Measurements from ENCODE around the gene TMEM35B.
"Not testable (repeated sequence)": the region's sequence is repeated elsewhere in the genome, so short reads cannot be mapped to it uniquely, and the experiment has no call there.

Gene TMEM35B

DNA sequence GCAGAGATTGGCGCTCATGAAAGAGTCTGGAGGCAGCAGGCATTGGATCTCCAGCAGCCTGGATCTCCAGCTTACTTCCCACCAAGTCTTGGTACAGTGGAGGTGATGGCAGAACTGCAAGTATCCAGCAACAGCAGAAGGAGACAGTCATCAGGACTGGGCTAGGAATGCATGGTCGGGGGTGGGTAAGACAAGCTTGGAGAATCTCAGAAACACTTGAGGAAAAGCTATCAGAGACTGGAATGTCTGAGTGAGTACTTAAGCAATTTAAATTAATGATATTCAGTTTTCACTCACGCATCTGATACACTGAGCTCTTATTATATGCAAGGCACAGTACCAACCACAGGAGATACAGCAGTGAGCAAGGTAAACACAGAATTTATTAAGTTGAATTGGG, 9.8 kb downstream of the TMEM35B start:
- DNase-seq = no peak

DNA sequence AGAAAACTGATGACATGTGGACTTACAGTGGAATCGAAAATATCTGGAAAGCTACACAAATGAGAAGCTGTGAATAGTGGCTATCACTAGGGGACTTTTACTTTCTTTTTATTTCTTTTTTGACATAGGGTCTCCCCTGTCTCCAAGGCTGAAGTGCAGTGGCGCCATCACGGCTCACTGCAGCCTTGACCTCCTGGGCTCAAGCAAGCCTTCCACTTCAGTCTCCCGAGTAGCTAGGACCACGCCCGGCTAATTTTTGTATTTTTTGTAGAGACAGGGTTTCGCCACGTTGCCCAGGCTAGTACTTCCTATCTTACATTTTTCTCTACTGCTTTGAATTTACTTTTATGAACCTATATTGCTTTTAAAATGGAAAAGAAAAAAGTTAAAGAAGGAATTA, 10.5 kb downstream of the TMEM35B start:
- DNase-seq = no peak

DNA sequence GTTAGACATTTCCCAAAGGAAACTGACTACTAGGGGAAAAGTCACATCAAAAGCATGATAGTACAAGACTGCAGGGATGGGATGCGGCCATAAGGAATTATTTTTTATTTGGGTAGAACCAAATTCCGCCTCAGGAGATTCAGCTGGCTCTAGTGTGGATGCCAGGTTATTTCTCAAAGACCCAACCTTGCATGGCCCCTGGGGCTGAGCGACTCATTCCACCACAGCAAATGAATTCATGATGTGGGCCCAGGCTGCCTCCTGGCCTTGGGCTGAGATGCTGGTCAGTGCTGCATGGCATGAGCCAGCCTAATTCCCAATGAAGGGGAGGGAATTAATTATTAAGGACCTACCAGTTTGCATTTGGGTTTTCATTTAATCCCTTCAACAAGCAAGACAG, 11.8 kb downstream of the TMEM35B start:
- DNase-seq = no peak

DNA sequence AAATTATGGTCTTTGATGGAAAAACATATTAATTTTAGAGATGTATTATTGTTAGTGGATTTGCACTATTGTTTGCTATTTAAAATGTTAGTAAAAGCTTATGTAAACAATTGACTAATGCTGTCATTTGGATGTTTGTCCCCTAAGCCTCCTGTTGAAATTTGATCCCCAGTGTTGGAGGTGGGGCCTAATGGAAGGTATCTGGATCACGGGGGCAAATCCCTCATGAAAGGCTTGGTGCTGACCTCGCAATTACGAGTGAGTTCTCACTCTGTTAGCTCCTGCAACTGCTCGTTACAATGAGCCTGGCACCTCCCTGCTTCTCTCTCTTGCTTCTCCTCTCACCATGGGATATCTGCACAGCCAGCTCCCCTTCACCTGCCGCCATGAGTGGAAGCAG, 14.3 kb downstream of the TMEM35B start:
- DNase-seq = no peak

DNA sequence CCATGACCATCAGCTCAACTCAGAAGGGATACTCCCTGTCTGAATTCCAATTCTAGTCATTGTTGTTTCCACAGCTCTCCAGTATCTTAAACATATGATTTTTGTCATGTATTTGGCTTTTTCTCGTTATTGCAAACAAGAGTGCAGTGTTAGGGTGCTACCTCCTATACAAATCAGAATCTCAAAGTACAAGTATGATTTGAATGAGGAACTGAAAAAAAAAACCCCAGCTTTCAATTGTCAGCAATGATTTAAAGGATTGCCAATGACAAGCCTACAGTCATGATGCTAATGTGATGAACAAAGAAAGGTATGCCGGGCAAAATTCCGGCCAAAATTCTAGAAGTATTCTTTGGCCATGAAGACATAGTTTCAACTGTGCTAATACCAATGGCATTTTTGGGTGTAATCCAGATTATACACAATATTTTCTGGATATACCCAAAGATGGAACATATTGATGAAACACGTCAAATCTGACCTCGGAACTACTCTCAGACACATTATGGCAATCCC, 14.9 kb downstream of the TMEM35B start:
- DNase-seq = no peak

DNA sequence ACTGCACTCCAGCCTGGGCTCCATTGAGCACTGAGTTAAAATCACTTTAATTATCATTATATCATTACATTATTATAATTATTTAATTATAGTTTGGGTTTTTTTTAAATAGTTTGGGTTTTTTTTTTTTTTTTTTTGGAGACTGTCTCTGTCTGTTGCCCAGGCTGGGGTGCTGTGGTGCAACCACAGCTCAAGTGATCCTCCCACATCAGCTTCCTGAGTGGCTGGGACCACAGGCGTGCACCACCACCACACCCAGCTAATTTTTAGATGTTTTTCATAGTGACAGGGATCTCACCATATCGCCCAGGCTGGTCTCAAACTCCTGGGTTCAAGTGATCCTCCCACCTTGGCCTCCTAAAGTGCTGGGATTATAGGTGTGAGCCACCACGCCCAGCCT, 16.9 kb downstream of the TMEM35B start:
- not testable (repeated sequence) for DNase-seq

DNA sequence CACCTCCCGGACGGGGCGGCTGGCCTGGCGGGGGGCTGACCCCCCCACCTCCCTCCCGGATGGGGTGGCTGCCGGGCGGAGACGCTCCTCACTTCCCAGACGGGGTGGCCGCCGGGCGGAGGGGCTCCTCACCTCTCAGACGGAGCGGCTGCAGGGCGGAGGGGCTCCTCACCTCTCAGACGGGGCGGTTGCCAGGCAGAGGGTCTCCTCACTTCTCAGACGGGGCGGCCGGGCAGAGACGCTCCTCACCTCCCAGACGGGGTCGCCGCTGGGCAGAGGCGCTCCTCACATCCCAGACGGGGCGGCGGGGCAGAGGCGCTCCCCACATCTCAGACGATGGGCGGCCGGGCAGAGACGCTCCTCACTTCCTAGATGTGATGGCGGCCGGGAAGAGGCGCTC, 17.5 kb downstream of the TMEM35B start:
- DNase-seq = not testable (repeated sequence)

DNA sequence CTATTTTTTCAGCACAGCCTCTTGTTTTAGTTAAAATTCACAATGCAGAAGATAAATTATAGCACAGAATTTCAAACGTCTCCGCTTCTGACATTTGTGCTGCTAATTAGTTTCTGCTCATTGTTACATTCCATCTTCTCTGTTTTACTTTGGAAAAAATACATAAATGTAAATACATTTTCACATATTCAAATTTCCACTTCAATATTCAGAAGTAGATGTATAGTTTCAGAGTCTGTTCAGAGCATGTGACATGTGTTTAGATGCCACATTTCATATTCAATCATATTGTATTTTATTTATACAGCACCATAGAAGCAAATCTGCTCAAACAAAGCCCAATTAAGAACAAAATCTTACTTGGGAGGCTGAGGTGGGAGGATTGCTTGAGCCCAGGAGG, 19.6 kb downstream of the TMEM35B start:
- no peak for DNase-seq

DNA sequence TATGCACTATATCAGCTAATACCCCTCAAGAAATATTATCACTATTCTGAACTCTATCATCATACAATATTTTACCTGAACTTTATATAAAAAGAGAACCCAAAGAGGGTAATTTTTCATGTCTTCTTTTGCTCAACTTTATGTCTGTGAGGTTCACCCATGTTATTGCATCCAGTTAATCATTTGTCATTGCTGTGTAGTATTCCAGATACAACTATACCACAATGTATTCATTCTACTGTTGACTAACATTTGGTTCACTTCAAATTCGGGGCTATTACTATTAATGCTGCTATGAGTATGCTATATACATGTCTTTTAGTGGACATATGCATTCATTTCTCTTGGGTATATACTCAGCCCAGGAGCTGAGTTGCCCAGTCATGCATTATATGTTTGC, 34.7 kb downstream of the TMEM35B start:
- DNase-seq = no peak

DNA sequence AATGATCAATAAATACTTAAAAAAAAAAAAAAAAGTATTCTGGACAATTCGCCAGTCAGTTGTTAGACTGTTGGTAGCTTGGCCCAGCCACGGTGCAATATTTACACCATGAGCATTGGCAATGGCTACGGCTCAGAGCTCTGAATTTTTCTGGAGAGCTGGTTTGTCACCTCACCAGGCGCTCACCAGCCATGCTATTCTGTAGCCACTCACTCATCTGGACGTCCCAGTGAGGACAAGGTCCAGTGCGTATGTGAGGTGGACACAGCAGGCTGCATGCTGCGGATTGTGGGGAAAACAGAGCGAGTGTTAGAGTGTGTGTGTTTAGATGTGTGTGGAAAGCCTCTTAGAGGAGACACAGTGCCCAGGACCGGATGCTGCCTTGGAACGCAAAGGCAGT, 36.4 kb downstream of the TMEM35B start:
- not testable (repeated sequence) for DNase-seq

DNA sequence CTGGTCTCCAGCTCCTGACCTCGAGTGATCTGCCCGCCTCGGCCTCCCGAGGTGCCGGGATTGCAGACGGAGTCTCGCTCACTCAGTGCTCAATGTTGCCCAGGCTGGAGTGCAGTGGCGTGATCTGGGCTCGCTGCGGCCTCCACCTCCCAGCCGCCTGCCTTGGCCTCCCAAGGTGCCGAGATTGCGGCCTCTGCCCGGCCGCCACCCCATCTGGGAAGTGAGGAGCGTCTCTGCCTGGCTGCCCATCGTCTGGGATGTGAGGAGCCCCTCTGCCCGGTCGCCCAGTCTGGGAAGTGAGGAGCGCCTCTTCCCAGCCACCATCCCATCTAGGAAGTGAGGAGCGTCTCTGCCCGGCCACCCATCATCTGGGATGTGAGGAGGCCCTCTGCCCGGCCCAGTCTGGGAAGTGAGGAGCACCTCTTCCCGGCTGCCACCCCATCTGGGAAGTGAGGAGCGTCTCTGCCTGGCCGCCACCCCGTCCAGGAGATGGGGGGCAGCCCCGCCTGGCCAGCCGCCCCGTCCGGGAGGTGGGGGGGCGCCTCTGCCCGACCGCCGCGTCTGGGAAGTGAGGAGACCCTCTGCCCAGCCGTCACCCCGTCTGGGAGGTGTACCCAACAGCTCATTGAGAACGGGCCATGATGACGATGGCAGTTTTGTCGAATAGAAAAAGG, 37.4 kb downstream of the TMEM35B start:
- DNase-seq = not testable (repeated sequence)

DNA sequence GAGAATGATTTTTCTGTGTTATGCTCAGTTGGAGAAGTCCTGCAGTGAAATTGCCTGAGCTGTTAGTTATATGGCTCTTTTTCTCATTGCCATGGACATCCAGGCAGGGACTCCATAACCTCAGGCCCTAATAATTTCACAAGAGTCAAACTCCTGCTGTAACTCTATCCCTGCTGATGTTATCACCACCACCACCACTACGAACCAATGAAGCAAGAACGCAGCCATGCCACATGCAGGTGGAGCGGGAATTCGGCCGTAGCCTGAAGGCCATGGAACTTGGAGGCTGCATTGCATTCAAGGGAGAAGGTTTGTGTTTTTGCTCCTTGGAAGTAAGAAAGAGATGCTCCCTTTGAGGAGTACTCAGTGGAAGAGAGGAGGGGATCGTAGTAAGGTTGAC, 38.9 kb downstream of the TMEM35B start:
- DNase-seq = no peak

DNA sequence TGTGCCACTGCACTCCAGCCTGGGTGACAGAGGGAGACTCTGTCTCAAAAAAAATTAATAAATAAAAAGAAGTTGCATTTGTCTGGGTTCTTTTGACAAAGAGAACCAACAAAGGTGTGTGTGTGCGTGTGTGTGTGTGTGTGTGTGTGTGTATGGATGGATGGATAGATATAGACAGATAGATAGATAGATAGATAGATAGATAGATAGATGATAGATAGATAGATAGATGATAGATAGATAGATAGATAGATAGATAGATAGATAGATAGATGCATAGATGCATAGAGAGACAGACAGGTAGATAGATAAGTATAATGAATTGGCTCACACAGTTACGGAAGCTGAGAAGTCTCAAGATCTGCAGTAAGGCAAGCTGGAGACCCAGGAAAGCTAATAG, 43.3 kb downstream of the TMEM35B start:
- not testable (repeated sequence) for DNase-seq

Data from DMS79 (cell line).